Cerebellar nuclear complex (tissue), 1 donor: ENCODE results near the gene KDM4C.

ENCODE experiments used
- DNase-seq, 2 experiments: peaks; one replicate each; lab custom pipeline; 2025; lab: John Stamatoyannopoulos, UW

The KDM4C gene

DNA sequence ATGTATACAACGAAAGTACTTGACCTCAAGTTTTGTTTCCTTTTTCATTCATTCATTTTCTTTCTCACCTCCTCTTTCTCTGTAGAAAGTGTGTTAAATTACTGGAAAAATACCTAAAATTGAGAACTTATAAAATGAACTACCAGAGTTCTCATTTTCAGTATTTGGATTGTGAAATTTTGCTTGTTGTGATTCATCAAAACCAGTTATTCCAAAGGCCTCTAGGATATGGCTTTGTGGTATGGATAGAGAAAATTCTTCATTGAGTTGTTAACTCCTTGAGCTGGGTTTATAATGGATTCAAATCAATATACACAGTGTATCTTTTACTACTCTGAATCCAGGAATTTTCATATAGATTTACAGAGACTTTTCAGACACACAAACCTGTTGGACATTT lies 287.6 kb downstream of the KDM4C start:
- no peak for DNase-seq

- DNase-seq: no peak
These were observed 293.9 kb downstream of the KDM4C start for GRCh38 chr9:7051711-7052110.

DNA sequence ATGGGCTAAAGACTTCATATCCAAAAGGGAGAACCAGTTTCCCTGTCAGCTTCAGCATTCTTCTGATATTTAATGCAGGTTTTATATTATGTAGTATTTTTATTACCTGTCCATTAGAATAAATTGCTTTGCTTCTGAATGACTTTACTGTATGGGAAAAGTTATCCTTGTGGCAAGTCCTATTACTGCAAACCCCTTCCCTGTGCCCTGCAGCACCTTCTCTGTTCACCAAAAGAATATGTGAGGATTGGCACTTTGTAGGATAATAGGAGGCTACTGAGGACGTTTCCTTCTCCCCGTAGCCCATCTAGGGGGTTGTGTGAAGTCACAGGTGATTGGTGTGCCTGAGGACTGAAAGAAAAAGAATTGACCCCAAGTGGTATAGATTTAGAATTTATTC lies 296.1 kb downstream of the KDM4C start:
- no peak for DNase-seq

DNA sequence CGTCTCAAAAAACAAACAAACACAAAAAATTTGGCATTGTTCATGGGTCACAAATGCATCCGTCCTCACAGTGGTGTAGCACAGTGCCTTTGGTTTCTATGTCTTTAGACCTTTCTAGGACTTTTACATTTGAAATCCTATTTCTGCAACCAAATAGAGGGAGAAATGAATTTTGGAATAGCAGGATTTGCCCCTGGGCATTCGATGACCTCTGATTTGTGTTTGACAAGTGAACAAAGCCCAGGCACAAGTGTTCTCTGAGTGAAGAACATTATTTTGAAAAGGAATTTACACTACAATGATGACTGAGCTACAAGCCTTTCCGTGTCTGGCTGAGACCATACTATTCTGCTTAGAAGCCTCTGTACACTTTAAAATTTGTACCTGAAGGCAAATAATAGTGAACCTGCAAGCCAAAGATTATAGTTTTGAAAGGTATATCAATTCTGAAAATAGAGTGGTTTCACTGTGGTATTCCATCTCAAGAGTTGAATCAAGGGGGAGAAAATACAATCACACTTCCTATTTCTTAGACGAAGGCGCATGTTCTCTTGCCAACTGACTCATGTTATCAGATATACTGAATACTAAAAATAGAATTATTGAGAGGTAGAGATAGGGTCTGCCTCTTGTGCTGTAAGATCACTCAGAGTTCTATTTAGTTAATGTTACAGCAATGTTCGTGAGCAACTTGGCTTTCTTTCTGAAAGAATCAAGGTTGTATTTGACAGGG lies 297.6 kb downstream of the KDM4C start:
- no peak for DNase-seq

GRCh38 chr9:7056254-7056653 lies 298.5 kb downstream of the KDM4C start:
- no peak for DNase-seq

GRCh38 chr9:7058473-7058872 lies 300.7 kb downstream of the KDM4C start:
- DNase-seq: no peak

DNA sequence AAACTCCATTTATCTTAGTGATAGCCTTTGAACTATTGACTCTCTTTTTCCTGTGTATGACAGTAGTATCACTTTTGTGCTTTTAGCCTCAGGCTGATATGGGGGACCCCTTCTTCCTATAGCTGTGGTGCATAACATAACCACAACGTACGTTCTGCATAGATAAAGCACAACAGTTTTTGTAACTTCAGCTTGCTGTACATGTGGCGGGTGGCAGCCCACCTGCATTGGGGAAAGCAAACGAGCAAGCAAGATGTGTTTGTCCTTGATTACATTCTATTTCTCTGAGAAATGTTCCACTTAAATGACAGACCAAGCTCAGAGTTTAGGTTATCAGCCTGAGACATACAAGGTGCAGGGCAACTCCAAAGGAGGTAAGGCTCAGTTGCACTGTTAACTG lies 309.4 kb downstream of the KDM4C start:
- DNase-seq: no peak

GRCh38 chr9:7071916-7072315 lies 314.1 kb downstream of the KDM4C start:
- DNase-seq: no peak

DNA sequence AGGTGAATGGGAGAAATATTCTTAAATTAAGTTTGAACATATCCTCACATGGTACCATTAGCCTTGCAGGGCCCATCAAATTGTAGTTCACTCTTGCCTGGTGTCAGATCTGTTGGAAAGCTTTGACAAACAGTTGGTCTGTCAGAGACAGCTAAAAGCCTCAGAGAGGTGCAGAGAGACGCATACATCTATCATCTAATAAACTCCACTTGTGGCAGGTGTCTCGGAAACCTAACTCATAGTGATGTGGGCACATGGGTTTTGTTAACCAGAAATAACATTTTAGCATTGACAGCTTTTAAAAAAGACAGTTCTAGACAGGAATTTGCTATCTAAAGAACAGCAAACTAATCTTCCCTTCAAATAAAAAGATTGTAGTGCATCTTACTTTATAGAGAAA lies 315.9 kb downstream of the KDM4C start:
- no peak for DNase-seq

DNA sequence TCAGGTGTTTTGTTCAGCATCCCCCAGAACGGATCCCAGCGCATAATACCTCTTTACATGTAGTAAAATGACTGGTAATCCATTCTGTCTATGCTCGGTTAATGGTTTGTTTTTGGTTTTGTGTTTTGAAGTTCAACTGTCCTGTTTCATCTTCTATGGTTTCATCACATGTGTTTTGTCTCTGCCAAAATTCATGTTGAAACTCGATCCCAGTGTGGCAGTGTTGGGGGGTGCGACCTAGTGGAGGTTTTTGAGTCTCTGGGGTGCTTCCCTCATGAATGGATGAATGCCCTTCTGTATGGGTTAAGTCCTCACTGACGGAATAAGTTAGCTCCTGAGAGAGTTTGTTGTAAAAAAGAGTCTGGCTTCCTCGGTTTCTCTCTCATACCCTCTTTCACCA lies 317.4 kb downstream of the KDM4C start:
- DNase-seq: no peak

- DNase-seq: no peak
These were observed 321.3 kb downstream of the KDM4C start for GRCh38 chr9:7079051-7079450.

GRCh38 chr9:7081065-7081600 lies 323.4 kb downstream of the KDM4C start:
- no peak for DNase-seq

GRCh38 chr9:7083192-7083591 lies 325.4 kb downstream of the KDM4C start:
- no peak for DNase-seq

- DNase-seq: no peak
These were observed 327.6 kb downstream of the KDM4C start for GRCh38 chr9:7085357-7085756.

DNA sequence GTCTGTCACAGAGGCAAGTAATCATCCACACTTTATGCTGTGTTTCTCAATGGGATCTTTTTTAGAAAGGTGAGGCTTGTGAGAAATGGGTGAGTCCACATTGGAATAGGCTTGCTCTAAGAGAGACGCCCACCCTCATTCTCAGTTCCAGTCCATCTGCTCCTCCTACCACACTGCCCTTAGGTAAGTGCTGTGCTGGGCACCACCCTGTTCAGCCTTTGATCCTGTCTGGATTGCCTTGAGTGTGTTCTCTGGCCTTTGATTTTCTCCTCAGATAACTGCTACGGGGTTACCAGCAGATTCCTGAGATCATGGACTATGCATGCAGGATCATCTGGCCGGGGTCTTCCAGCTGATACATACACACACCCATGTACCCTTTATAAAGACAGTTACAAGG lies 328.6 kb downstream of the KDM4C start:
- DNase-seq: no peak

- no peak for DNase-seq
These were observed 330.8 kb downstream of the KDM4C start for GRCh38 chr9:7088611-7089010.

DNA sequence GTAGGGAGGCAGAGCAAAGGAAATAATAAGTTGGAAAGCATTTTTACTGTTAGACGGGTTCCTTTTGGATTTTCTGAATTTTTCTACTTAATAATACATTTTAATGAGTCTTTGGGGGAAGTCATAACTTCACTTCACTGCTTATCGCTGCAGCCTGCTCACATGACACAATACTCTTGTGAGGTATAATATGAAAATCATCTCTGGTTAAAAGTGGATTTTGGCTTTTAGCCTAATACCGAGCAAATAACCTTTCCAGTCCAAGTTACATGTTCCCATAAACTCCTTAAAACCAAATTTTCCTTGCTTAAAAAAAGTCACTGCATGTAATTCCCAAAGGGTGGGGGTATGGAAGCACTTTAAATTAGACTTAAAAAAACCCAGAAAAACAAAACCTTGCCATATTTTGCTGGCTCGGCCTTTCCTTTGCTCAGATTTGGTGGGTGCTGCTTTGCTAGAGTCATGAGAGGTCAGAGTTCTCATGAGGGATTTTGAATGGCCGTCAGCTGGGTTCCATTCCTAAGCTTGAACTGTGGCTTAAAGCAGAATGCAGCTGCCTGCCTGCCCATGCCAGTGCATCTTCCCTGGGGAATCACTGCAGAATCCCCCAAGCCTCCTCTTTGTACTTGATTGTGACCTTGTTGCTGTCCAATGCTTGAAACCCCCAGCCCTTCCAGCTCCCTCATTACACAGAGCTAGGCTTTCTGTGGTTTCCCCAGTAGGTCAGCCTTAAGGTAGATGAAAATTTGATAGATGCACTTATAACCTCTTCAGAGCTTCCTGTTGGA lies 331.8 kb downstream of the KDM4C start:
- DNase-seq: no peak

DNA sequence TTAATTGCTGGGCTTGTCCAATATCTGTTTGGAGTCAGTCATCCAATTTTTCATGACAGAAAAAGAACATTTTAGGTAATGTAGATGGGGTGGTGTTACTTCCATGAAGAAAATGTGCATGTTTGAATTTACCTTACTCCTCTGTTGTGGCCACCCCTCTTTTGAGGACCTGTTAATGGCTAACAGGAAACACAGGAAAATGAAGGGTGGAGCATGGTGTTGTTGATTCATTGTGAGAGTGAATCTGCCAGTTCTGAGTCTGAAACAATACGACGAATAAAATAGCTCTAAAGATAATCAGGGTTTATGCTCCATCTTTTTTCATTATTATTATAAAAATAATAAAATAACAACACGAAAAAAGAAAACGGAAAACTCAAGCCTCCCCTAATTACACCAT lies 335.3 kb downstream of the KDM4C start:
- no peak for DNase-seq

DNA sequence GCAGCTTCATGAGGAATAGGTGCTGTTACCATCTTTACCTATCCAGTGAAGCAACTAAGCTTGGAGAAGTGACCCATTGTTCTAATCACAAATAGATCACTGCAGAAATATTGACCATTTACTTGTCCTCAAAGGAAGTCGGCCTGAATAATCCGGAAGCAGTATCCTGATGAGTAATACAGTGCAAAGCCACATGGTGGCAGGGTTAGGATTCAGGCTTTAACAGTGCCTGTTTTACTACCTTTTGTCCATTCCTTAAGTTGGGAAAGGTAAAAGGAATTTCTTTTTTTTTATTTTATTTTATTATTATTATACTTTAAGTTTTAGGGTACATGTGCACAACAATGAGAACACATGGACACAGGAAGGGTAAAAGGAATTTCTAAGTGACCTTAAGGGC lies 336.3 kb downstream of the KDM4C start:
- DNase-seq: no peak

DNA sequence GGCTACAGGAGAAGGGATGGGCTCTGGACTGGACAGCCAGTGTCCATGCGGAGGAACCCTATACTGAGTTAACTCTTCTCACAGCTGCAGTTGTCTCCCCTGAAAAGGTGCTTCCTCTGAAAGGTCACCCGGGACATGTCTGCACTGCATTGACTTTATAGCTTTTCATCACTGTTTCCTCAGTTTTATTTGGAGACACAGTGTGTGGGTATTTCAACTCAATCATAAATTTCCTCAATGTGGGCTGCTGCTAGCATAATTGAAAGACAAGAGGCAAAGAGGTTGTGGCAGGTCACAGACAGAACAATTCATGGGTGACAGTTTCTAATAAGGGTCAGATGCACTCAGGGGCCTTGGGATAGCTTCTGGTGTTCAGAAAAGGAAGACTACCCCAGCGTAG lies 336.8 kb downstream of the KDM4C start:
- DNase-seq: no peak

- no peak for DNase-seq
These were observed 337.3 kb downstream of the KDM4C start for GRCh38 chr9:7095058-7095457.

GRCh38 chr9:7097040-7097715 lies 339.4 kb downstream of the KDM4C start:
- DNase-seq: no peak
